GM23338 (cell line): ENCODE results near the gene KLK7. TPM values are rescaled to one million over a fixed set of nuclear protein-coding genes. Genes with fewer than 3 reads are reported as not detected.

Experiments used
- ATAC-seq: fragments of 200-7000 bp; cut with Tn5 transposase; 3 replicates; pipeline ENCODE4 v1.9.1; 2020
- DNase-seq: peaks from one replicate; pipeline ENCODE4 v3.0.0-alpha.2; 2015; ENCODE audit warnings: low spot score
- H2AFZ ChIP-seq: fragments of 200-600 bp; sonication (generic); 2 replicates; pipeline ENCODE4 v1.8.0; 2016; ENCODE audit warnings: antibody characterized with exemption, mild to moderate bottlenecking, moderate library complexity
- H3F3A ChIP-seq: fragments of 200-600 bp; sonication (generic); replicated peaks from 2 replicates; pipeline ENCODE4 v1.8.0; 2017; ENCODE audit warnings: antibody characterized with exemption, mixed run types, low read depth
- H3K27ac ChIP-seq: fragments of 200-600 bp; sonication (generic); 2 replicates; pipeline ENCODE4 v1.6.1; 2016; ENCODE audit warnings: low read depth
- H3K27me3 ChIP-seq: fragments of 200-600 bp; sonication (generic); 2 replicates; pipeline ENCODE4 v1.8.0; 2016; ENCODE audit warnings: mild to moderate bottlenecking, mixed run types, moderate library complexity; ENCODE audit not compliant: insufficient read depth
- H3K36me3 ChIP-seq: fragments of 200-600 bp; sonication (generic); 2 replicates; pipeline ENCODE4 v1.8.0; 2016; ENCODE audit warnings: mild to moderate bottlenecking; ENCODE audit not compliant: insufficient read depth
- H3K4me1 ChIP-seq: fragments of 200-600 bp; sonication (generic); 2 replicates; pipeline ENCODE4 v1.8.0; 2016; ENCODE audit warnings: mild to moderate bottlenecking, moderate library complexity; ENCODE audit not compliant: insufficient read depth
- H3K4me2 ChIP-seq: fragments of 200-600 bp; sonication (generic); 2 replicates; pipeline ENCODE4 v1.7.1; 2017; ENCODE audit warnings: mixed run types
- H3K4me3 ChIP-seq: fragments of 200-600 bp; sonication (generic); 2 replicates; pipeline ENCODE4 v1.6.1; 2016; ENCODE audit warnings: mixed run types
- H3K79me2 ChIP-seq: fragments of 200-600 bp; sonication (generic); replicated peaks from 2 replicates; pipeline ENCODE4 v1.8.0; 2017; ENCODE audit warnings: mild to moderate bottlenecking; ENCODE audit not compliant: insufficient read depth
- H3K9me2 ChIP-seq: fragments of 200-600 bp; sonication (generic); 2 replicates; pipeline ENCODE4 v1.8.0; 2017; ENCODE audit not compliant: insufficient read depth
- H4K20me1 ChIP-seq: fragments of 200-600 bp; sonication (generic); replicated peaks from 2 replicates; pipeline ENCODE4 v1.8.0; 2017; ENCODE audit warnings: mild to moderate bottlenecking; ENCODE audit not compliant: insufficient read depth
- H3K27ac Mint-ChIP-seq: 2 replicates; pipeline ENCODE4 v1.8.0; 2020; ENCODE audit warnings: inconsistent platforms, mild to moderate bottlenecking, moderate library complexity, mixed read lengths
- H3K27me3 Mint-ChIP-seq: 3 replicates; pipeline ENCODE4 v1.8.0; 2022; ENCODE audit warnings: low read depth, mild to moderate bottlenecking, moderate library complexity, mixed read lengths, inconsistent platforms; ENCODE audit not compliant: insufficient read depth, poor library complexity
- H3K36me3 Mint-ChIP-seq: 3 replicates; pipeline ENCODE4 v1.8.0; 2021; ENCODE audit warnings: low read depth, mild to moderate bottlenecking, inconsistent platforms, moderate library complexity, mixed read lengths
- H3K4me1 Mint-ChIP-seq: 3 replicates; pipeline ENCODE4 v1.8.0; 2020; ENCODE audit warnings: mild to moderate bottlenecking, inconsistent platforms, mixed read lengths
- H3K4me3 Mint-ChIP-seq: 3 replicates; pipeline ENCODE4 v1.8.0; 2021; ENCODE audit warnings: moderate library complexity, mild to moderate bottlenecking, inconsistent platforms, mixed read lengths
- H3K9me3 Mint-ChIP-seq: 3 replicates; pipeline ENCODE4 v1.8.0; 2020; ENCODE audit warnings: moderate library complexity, mild to moderate bottlenecking, inconsistent platforms, mixed read lengths
- CREB1 ChIP-seq: fragments of 250-450 bp; sonication (Bioruptor Pico); IDR thresholded peaks from 2 replicates; pipeline ENCODE4 v1.5.0; 2020; ENCODE audit warnings: low read depth, mild to moderate bottlenecking, moderate library complexity
- CTCF ChIP-seq, 2 experiments: fragments of 200-600 bp in 1 of 2; sonication (generic) in 1 of 2; conservative IDR thresholded peaks; 2 replicates each; pipeline versions ENCODE4 v1.5.1 to v1.6.1; 2016 to 2017; ENCODE audit warnings: antibody characterized with exemption in 2 of 2, low read depth in 2 of 2, mild to moderate bottlenecking in 2 of 2, moderate library complexity in 1 of 2
- ETS1 ChIP-seq: IDR thresholded peaks from 2 replicates; pipeline ENCODE4 v1.6.1; 2016; ENCODE audit warnings: antibody characterized with exemption
- EZH2 ChIP-seq: fragments of 200-600 bp; sonication (generic); IDR thresholded peaks from one replicate; pipeline ENCODE4 v1.8.0; 2017; ENCODE audit warnings: antibody characterized with exemption, mild to moderate bottlenecking, low read depth; ENCODE audit not compliant: unreplicated experiment
- JUNB ChIP-seq: IDR thresholded peaks from one replicate; pipeline ENCODE4 v1.6.1; 2016; ENCODE audit warnings: antibody characterized with exemption; ENCODE audit not compliant: unreplicated experiment
- NANOG ChIP-seq: IDR thresholded peaks from 2 replicates; pipeline ENCODE4 v1.6.1; 2016; ENCODE audit warnings: antibody characterized with exemption, borderline replicate concordance
- POLR2AphosphoS5 ChIP-seq: IDR thresholded peaks from 2 replicates; pipeline ENCODE4 v1.6.1; 2016; ENCODE audit warnings: antibody characterized with exemption, low read depth
- ZNF331 ChIP-seq: fragments of 250-450 bp; sonication (Bioruptor Pico); IDR thresholded peaks from 2 replicates; pipeline ENCODE4 v1.5.0; 2020; ENCODE audit warnings: low read depth, mild to moderate bottlenecking, moderate library complexity
- ZNF462 ChIP-seq: fragments of 250-450 bp; sonication (Bioruptor Pico); IDR thresholded peaks from 2 replicates; pipeline ENCODE4 v1.5.0; 2020; ENCODE audit warnings: mild to moderate bottlenecking, moderate library complexity
- polyA plus RNA-seq: library from polyadenylated mRNA; unstranded; fragments of >200 nt; fragmentation: Nextera tagmentation; extraction: Ambion mirVana; gene quantifications from 2 replicates; pipeline ENCODE4 v1.2.1, GENCODE V29; 2016
- total RNA-seq: library from RNA; depleted of rRNA; stranded (reverse); fragments of >200 nt; shearing (Covaris generic); gene quantifications from 2 replicates; pipeline ENCODE4 v1.2.3, GENCODE V29; 2014

KLK7 gene
- total and polyA plus RNA-seq, 2 experiments from 2014 or later: 1.1 to 1.4 TPM

- TF ChIP-seq ZNF462: no peak
- TF ChIP-seq ETS1: no peak
- no peak for TF ChIP-seq CTCF (conservative IDR thresholded peaks at IDR 0.05; ENCODE audit: low read depth in 2 of 2)
- no peak for TF ChIP-seq ZNF331 (CRISPR knock-in tag)
These were observed 14.3 kb upstream of the KLK7 start (continued) for GRCh38 chr19:50998061-50998460.

GRCh38 chr19:50994129-50994528, 10.4 kb upstream of the KLK7 start:
- Mint-ChIP-seq H3K27ac (no peak overlapping the region), H3K4me1 (no peaks in the 10 kb centered on the region), H3K27me3 (peaks cover 16% of the 10 kb centered on the region), H3K4me3 (no peak overlapping the region), H3K9me3 (peaks cover 7% of the 10 kb centered on the region), H3K36me3 (no peaks in the 10 kb centered on the region)
- no peaks in the 10 kb centered on the region for H3K27me3 ChIP-seq
- no peaks in the 10 kb centered on the region for H3K36me3 ChIP-seq
- H3F3A ChIP-seq: no peaks in the 10 kb centered on the region
- no peaks in the 10 kb centered on the region for H4K20me1 ChIP-seq
- no peak overlapping the region for H3K4me2 ChIP-seq
- H3K27ac ChIP-seq: no peak overlapping the region
- no peak for ATAC-seq
- no peaks in the 10 kb centered on the region for H3K79me2 ChIP-seq
- H3K4me3 ChIP-seq: no peak overlapping the region
- no peaks in the 10 kb centered on the region for H3K4me1 ChIP-seq
- no peak overlapping the region for H2AFZ ChIP-seq
- DNase-seq: no peak
- H3K9me2 ChIP-seq: no peaks in the 10 kb centered on the region
- TF ChIP-seq CREB1 (CRISPR knock-in tag) (no peak), POLR2AphosphoS5 (no peak), JUNB (no peak), NANOG (no peak), EZH2 (no peak), ZNF331 (CRISPR knock-in tag) (no peak)
